ENCODE results near the gene KLF2.

The KLF2 gene

DNA sequence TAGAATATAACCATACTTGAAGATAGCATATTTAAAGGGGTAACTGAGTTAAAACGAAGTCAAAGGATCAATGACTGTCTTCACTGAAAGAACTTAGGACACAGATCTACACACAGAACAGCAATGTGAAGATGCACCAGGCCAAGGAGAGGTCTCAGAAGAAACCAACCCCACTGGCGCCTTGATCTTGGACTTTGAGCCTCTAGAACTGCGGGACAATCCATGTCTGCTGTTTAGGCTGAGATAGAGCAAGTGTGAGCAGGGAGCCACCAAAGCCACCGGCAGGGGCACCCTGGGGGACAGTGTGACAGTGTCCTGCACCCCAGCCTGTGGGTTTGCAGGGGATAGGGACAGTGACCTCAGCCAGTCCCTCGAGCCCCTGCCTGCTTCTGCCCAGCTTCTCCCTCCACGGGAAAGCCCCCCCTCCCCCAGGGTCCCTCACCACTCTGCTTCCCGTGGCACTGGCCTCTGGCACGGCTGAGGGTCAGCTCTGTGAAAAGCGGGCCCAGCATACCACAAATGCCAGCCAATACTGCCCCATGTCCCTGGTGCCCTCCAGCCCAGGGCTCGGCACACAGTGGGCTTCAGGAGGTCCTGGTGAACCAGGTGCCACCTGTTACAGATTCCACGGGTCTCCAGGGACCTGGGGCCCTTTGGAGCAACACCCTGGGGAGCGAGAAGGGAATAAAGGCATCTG lies 40.8 kb downstream of the KLF2 start:
- DNase-seq (ENCODE audit: low read depth): no peak

- no peak for DNase-seq (ENCODE audit: low read depth)
Measured at GRCh38 chr19:16366056-16366432, 41.4 kb downstream of the KLF2 start.

GRCh38 chr19:16366433-16367260 lies 42.0 kb downstream of the KLF2 start:
- no peak for DNase-seq (ENCODE audit: low read depth)

GRCh38 chr19:16367261-16367683 lies 42.6 kb downstream of the KLF2 start:
- no peak for DNase-seq (ENCODE audit: low read depth)

GRCh38 chr19:16368385-16369305 lies 44.0 kb downstream of the KLF2 start:
- DNase-seq (ENCODE audit: low read depth): no peak

DNA sequence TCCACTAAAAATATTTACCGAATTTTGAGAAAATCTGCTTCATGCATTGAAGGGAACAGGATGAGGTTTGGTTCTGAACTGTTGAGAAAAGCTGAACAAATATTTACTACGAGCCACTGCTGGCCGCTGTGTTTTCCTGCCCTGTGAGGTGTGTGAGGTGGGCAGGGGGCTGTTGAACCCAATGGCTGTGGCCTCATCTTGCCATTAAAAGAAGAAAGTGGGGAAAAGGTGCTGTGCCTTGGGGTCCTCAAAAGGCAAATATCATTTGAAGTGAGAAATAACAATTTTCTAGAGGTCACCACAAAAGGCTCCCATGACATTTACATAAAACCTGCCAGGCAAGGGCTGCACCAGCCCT lies 44.7 kb downstream of the KLF2 start:
- DNase-seq (ENCODE audit: low read depth): no peak

GRCh38 chr19:16369664-16370576 lies 45.3 kb downstream of the KLF2 start:
- DNase-seq (ENCODE audit: low read depth): no peak

- no peak for DNase-seq (ENCODE audit: low read depth)
Measured at GRCh38 chr19:16370641-16371391, 46.2 kb downstream of the KLF2 start.

GRCh38 chr19:16371540-16371986 lies 46.9 kb downstream of the KLF2 start:
- no peak for DNase-seq (ENCODE audit: low read depth)

- no peak for DNase-seq (ENCODE audit: low read depth)
Measured at GRCh38 chr19:16372065-16372915, 47.7 kb downstream of the KLF2 start.

- DNase-seq (ENCODE audit: low read depth): no peak
Measured at GRCh38 chr19:16373079-16373478, 48.5 kb downstream of the KLF2 start.

DNA sequence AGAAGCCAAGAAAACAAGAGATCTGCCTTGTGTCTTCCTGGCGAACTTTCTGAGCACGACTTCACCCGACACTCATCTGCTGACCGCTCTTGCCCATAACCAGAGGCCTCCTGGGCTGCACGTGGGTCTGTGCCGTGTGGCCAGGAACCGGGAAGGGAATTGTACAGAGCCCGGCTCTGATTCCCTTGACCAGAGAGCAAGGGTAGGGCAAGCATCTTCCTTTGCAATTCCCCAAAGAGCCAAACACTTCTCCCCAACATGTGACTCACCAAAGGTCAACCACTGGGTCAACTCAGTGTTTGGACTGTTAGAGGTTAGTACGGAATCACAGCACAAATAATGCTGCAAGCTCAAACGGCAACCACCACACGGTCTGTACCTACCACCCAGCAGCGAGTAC lies 48.9 kb downstream of the KLF2 start:
- peak; percentile 18 for DNase-seq (ENCODE audit: low read depth)

DNA sequence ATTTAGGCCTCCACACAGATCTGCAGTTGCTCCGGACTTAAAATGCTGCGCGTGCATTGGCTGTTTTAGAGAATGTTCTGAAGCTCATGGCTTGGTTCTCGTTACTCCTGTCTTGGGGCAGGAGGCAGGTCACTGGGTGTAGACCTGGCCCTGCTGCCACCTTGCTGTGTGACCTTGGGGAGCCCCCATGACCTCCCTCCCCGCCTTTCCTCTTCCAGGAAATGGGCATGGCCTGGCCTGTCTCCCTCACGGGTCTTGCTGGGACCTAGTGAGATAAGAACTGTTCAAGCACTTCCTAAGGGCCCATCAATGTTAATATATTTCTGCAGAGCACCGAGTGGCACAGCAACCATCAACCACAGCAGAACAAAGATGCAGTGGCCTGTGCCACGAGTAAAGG lies 49.4 kb downstream of the KLF2 start:
- DNase-seq (ENCODE audit: low read depth): no peak

DNA sequence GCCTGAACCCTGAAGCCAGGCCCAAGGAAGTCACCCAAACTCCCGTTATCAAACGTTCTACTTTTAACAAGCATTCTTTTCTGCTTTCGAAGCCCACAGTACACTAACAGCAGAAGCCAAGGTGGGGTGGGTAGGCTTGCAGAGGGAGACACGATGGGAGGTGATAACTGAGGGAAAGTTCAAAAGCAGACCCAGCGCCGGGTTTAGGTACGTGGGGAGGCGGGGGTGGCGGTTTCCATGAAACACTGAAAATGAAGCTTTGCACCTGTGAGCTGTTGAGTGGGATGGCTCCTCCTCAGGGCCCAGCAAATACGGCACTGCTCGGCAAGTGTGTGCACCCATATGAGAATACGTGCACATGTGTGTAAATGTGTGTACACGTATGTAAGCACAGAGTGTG lies 49.8 kb downstream of the KLF2 start:
- DNase-seq (ENCODE audit: low read depth): no peak

DNA sequence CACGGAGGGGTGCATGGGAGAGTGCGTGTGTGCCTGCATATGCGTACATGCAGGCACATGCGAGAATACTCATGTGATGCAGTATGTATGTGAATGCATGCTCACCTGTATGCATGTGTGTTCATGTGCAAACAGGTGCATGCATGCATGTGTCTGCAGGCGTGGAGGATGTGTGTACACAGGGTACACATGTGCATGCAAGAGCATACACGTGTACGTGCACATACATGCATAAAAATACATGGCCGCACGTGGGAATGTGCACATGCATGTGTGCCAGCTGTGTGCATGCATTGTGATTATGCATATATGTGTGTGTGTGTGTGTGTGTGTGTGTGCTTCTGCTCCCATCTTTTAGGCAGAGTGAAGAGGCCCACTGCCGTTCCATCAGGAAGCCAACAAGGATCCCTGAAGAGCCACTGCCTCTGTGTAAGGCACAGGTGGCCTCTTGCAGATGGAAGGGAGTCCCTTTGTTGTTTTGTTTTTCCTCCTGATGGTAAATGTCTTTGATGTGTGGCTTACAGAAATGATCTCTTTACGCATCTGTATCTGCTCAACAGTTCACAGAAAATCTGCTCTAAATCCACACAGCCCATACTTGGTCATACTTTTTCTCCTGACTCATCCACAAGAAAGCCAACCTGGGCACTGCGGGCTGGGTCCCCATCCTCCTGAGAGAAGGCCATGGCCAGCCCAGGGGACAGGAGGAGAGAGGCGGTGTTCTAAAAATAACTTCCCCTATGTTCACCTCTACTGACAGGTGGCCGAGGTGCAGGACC lies 50.7 kb downstream of the KLF2 start:
- no peak for DNase-seq (ENCODE audit: low read depth)

DNA sequence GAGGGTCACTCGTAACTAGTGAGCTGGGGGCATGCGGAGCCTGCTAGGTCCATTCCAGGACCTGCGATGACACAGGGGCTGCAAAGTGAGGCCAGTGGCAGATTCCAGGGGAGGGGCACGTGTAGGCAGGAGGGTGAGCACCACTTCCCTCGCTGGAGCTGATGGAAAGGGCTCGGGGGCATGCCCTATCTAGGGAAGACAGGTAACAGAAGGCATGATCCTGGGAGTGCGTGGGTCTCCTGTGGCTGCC lies 51.2 kb downstream of the KLF2 start:
- DNase-seq (ENCODE audit: low read depth): no peak

DNA sequence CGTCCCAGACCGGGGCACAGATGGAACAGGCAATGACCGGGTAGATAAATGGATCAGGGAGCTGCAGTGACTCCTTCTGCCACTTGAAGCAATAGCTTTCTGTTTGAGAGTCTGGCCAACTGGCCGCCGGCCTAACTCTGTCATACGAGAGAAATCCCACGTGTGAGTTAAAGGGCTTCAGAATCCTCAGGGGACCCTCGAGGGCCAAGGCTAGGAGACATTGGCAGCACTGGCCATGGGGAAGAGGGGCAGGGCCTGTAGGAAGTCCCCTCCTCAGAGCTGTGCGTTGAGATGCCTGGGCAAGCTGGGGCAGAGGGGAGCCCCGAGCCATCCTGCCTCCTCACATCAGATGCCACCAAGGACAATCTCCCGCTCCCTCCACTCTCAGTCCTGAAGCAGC lies 51.6 kb downstream of the KLF2 start:
- DNase-seq (ENCODE audit: low read depth): no peak

GRCh38 chr19:16376649-16377048 lies 52.0 kb downstream of the KLF2 start:
- DNase-seq (ENCODE audit: low read depth): no peak

GRCh38 chr19:16377521-16377920 lies 52.9 kb downstream of the KLF2 start:
- DNase-seq (ENCODE audit: low read depth): no peak
